NT2/D1 (cell line): ENCODE measurements around the gene MS4A7.

Experiments used
- SUZ12 ChIP-seq: IDR thresholded peaks from 2 replicates; pipeline ENCODE4 v1.6.1; 2011; ENCODE audit not compliant: insufficient read length, insufficient read depth; ENCODE audit errors: extremely low read depth
- YY1 ChIP-seq: IDR thresholded peaks from 2 replicates; pipeline ENCODE4 v1.6.1; 2011; ENCODE audit not compliant: insufficient read length, insufficient read depth

- TF ChIP-seq SUZ12, result no peak
- TF ChIP-seq YY1, result no peak
These were observed 45.5 kb upstream of the MS4A7 start for GRCh38 chr11:60332846-60333245.
